ENCODE measurements around the gene WBP1. TPM values are rescaled to one million over a fixed set of nuclear protein-coding genes. Genes with fewer than 3 reads are reported as not detected.

The WBP1 gene
- total and polyA plus RNA-seq, 2 donors (not counting 3 experiments of a cell fraction or from before 2014, with no cell fraction given), result 50.5 to 209 TPM

GRCh38 chr2:74504591-74504990 is 46.4 kb downstream of the WBP1 start:
- DNase-seq (ENCODE audit: low read depth, low spot score) (no peak), FAIRE-seq (no peak)
- no peak overlapping the region for H3K9ac ChIP-seq (replicated peaks; ENCODE audit: extremely low read depth, insufficient read depth, low read length)
- TF ChIP-seq EZH2 (IDR thresholded peaks at IDR 0.05; ENCODE audit: borderline replicate concordance, low read depth, low read length, severe bottlenecking) (no peak), JUN (IDR thresholded peaks at IDR 0.05; ENCODE audit: borderline replicate concordance, insufficient read depth, insufficient read length, low read depth) (no peak), POLR2A (IDR thresholded peaks at IDR 0.05; ENCODE audit: low read depth, low read length) (no peak), FOS (IDR thresholded peaks at IDR 0.05; ENCODE audit: borderline replicate concordance, insufficient read depth, low read length) (no peak), POLR2AphosphoS5 (IDR thresholded peaks at IDR 0.05; ENCODE audit: insufficient read depth, low read depth, low read length) (no peak), MYC (IDR thresholded peaks at IDR 0.05; ENCODE audit: low read depth, low read length) (no peak), CTCF (IDR thresholded peaks at IDR 0.05; ENCODE audit: extremely low read depth in 1 of 2, insufficient read depth in 1 of 2, low read depth in 1 of 2, low read length in 2 of 2) (no peak), MAX (IDR thresholded peaks at IDR 0.05; ENCODE audit: insufficient read depth, insufficient read length) (no peak), GATA2 (IDR thresholded peaks at IDR 0.05; ENCODE audit: insufficient read depth, insufficient read length, low read depth, low read length) (no peak)
- H3K27ac ChIP-seq (ENCODE audit: insufficient read depth, low read depth, low read length), result no peak overlapping the region
- intact Hi-C loops (cut with micrococcal nuclease) (loop anchor here (5.0 kb wide), 1 partner anchor 148 kb away; the partner anchor contains the start of gene SEMA4F), dilution Hi-C loops (cut with MboI; ENCODE audit: extremely low pct_ligation_motif_present, low sequenced_read_pairs) (no loop called here)
- H3K36me3 ChIP-seq (ENCODE audit: control insufficient read depth in 2 of 2, extremely low read depth in 1 of 2, insufficient read depth in 2 of 2, low read length in 2 of 2), result peaks cover 0 to 4% of the 10 kb centered on the region in 2 experiments
- ChIA-PET POLR2A (interaction anchor here (1.0 to 1.3 kb wide), 2 partner anchors 21 to 46 kb away, joined by 4 read pairs; partner anchors contain the start of genes DQX1 and WBP1), CTCF (interaction anchor here (0.7 to 1.9 kb wide), 4 partner anchors 11 to 113 kb away, joined by 3 to 6 read pairs (median 4); partner anchors contain the start of gene MRPL53)
- H3K79me2 ChIP-seq (ENCODE audit: control insufficient read depth, insufficient read depth, low read length), result peaks cover 4% of the 10 kb centered on the region
- peak overlapping the region; percentile 62 for H3K4me2 ChIP-seq (ENCODE audit: insufficient read depth, low read length)
- BruUV-seq (replicated peaks), result no TSS peak
- peaks cover 29% of the 10 kb centered on the region for H3K4me1 ChIP-seq (ENCODE audit: control insufficient read depth, extremely low read depth, insufficient read depth, low read length)
- no peaks in the 10 kb centered on the region for H3K9me1 ChIP-seq (replicated peaks; ENCODE audit: control insufficient read depth, extremely low read depth, insufficient read depth, low read length)
- H3K4me3 ChIP-seq (replicated peaks in 1 of 3; ENCODE audit: insufficient read depth in 1 of 3, low read depth in 1 of 3, low read length in 3 of 3), result no peak overlapping the region
- H2AFZ ChIP-seq (ENCODE audit: low read depth, low read length), result no peak overlapping the region
- peaks cover 12 to 26% of the 10 kb centered on the region in 2 experiments for H3K27me3 ChIP-seq (ENCODE audit: control insufficient read depth in 2 of 2, insufficient read depth in 2 of 2, low read length in 2 of 2)
- H3K9me3 ChIP-seq (replicated peaks; ENCODE audit: control insufficient read depth, insufficient read depth, low read length), result no peaks in the 10 kb centered on the region
- no peaks in the 10 kb centered on the region for H4K20me1 ChIP-seq (replicated peaks; ENCODE audit: control insufficient read depth, extremely low read depth, insufficient read depth, low read length)

All from endothelial cell of umbilical vein (primary cell).